Hair follicular keratinocyte (primary cell): ENCODE results near the gene RBM10. TPM values are rescaled to one million over a fixed set of nuclear protein-coding genes. Genes with fewer than 3 reads are reported as not detected.

Experiments
- total RNA-seq: library from RNA; depleted of rRNA; stranded (reverse); fragments of >200 nt; gene quantifications from 2 replicates; pipeline ENCODE4 v1.2.3, GENCODE V29; 2015

The RBM10 gene, protein sequence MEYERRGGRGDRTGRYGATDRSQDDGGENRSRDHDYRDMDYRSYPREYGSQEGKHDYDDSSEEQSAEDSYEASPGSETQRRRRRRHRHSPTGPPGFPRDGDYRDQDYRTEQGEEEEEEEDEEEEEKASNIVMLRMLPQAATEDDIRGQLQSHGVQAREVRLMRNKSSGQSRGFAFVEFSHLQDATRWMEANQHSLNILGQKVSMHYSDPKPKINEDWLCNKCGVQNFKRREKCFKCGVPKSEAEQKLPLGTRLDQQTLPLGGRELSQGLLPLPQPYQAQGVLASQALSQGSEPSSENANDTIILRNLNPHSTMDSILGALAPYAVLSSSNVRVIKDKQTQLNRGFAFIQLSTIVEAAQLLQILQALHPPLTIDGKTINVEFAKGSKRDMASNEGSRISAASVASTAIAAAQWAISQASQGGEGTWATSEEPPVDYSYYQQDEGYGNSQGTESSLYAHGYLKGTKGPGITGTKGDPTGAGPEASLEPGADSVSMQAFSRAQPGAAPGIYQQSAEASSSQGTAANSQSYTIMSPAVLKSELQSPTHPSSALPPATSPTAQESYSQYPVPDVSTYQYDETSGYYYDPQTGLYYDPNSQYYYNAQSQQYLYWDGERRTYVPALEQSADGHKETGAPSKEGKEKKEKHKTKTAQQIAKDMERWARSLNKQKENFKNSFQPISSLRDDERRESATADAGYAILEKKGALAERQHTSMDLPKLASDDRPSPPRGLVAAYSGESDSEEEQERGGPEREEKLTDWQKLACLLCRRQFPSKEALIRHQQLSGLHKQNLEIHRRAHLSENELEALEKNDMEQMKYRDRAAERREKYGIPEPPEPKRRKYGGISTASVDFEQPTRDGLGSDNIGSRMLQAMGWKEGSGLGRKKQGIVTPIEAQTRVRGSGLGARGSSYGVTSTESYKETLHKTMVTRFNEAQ
- total RNA-seq = 37.2 and 45.5 TPM in 2 replicates

DNA sequence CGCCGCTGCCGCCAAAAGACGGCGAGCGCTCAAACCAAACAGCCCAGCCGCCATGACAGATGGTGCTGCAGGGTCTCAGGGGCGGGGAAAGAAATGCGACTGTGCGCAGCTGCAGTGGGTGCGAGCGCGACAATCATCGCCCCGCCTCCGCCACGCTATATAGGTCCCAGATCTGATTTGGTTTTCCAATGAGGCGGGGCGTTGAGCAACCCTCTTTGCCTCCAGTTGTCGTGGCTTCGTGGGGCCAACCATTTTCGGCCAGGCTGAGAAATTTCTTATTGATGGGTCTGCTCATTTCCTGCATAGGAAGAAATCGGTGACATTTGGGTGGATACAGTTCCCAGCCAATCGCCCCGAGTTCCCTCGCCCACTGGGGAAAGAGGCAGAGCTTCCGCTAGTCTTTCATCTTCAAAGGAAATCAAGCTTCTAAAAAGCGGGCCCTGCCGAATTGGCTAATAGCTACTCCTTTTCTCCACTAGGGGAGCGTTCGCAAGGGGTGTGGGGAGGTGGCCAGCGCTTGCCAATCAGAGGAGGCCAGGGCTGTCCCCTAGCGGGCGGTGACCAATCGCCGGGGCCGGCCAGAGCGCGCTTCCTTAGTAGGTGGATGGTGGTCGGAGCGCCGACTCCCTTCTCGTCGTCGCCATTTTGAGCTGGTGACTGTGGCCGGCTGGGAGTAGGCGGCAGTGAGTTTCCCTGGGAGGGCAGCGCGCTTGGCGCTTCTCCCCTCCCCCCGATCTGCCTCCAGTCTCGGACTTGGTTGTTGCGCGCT lies at the start of gene RBM10, which contains the start of gene NDUFB11:
RBM10 (plus strand) TSS at position 596 of the 769 bp plus-strand sequence. CDS start 2,261 bp downstream, outside the sequence.
NDUFB11 (minus strand) TSS at position 77 of the 769 bp plus-strand sequence; CDS start at position 54, 23 bp downstream.

DNA sequence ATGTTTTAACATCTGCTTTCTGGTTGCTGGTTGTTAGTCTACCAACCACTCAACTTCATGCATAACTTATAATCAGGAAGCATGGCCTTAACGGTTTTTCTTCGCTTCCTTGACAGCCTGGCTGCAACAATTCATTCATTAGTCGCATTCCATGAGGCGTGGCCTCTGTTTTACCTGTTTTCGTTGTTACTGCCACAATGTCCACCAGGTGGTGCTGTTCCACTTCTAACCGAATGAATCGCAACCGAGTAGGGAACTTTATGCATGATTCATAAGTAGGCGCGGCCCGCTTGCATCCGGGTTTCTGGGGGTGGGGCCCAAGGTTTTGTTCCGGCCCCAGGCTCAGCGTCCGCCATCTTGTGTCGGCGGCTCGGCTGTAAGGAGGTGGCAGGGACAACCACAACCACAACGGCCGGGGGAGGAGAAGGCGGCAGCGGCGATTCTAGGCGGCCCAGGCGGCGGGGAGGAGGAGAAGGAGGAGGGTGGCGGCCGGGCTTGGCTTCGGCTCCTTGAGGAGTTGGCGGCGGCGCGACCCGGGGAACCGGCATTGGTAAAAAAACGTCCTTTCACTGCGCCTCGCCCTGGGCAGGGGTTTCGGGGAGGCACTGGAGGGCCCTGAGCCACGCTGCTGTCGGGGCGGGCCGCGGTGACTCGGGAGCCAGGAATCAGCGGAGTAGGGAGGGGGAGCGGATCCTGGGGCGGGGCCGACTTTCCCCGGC lies 48.6 kb downstream of the RBM10 start, which contains the start of gene UBA1:
UBA1 (plus strand) TSS at position 355 of the 719 bp plus-strand sequence. CDS start 4,974 bp downstream, outside the sequence.

DNA sequence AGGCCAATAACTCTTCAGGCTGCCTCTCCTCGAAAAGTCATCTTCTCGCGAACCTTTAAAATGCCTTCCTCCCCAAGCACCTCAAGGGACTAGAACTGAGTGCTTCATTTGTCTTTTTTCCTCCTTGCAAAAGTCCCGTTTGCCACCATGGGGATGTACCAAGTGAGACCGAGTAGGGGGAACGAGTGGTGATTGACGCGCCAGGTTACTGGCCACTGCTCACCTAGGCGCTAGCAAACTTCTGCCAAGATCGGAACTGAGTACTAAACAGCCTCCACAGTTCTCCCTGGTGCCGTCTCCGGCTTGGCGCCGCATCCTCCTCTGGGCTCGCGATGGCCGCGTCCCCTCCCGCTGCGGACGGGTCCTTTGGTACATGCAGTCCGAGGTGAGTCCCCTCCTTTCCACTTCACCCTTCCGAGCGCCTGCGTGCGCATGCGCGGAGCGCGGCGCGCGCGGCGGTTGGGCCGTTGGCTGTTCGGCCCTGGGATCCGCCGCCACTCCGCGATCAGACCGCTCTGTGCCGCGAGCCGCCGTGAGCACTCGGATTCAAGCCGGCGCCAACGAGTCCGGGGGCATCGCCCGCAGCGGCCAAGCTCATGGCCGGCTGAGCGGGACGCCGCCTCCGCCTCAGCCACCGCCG lies 73.4 kb downstream of the RBM10 start, which contains the start of gene CDK16:
CDK16 (plus strand) TSS at position 402 of the 640 bp plus-strand sequence. CDS start 4,877 bp downstream, outside the sequence.

DNA sequence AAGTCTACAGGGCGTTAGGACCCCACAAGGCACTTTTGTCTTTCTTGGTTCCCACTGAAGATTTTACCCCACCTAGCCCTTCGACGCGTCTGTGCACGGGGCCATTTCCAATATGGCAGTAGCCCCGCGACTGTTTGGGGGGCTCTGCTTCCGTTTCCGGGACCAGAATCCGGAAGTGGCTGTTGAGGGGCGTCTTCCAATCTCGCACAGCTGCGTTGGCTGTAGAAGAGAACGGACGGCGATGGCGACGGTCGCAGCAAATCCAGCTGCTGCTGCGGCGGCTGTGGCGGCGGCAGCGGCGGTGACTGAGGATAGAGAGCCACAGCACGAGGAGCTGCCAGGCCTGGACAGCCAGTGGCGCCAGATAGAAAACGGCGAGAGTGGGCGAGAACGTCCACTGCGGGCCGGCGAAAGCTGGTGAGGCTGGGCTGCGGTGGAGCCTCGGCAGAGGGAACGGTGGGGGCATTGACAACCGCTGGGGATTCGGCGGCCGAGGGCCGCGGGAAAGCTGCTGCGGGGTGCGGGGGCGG lies 87.8 kb downstream of the RBM10 start, which contains the start of gene USP11:
USP11 (plus strand) TSS at position 207 of the 530 bp plus-strand sequence; CDS start at position 242, 35 bp downstream.

Other genes with a start within 250 kb of the RBM10 start
- 4.7 and 4.9 TPM in 2 replicates for gene JADE3, start 232.8 kb upstream of the RBM10 start, total RNA-seq
- gene RGN, start 66.8 kb upstream of the RBM10 start, total RNA-seq = 0.31 TPM in 1 of 2 replicates, not detected in the other
- gene NDUFB11, start 519 bp upstream of the RBM10 start, total RNA-seq = 71.9 and 75.3 TPM in 2 replicates
- 154 and 170 TPM in 2 replicates for gene UBA1, start 48.6 kb downstream of the RBM10 start, total RNA-seq
- gene CDK16, start 73.5 kb downstream of the RBM10 start, total RNA-seq = 102 and 119 TPM in 2 replicates
- 10.6 and 15.3 TPM in 2 replicates for gene USP11, start 87.8 kb downstream of the RBM10 start, total RNA-seq
- gene ZNF157, start 225.4 kb downstream of the RBM10 start, total RNA-seq = 0.19 TPM in 1 of 2 replicates, not detected in the other